WERI-Rb-1 (cell line): ENCODE measurements around the gene SLC7A10.
"Not testable (repeated sequence)": the region's sequence is repeated elsewhere in the genome, so short reads cannot be mapped to it uniquely, and the experiment has no call there.

ENCODE experiments used
- DNase-seq: peaks from one replicate; pipeline ENCODE4 v3.0.0-alpha.2; 2020
- H3K27ac ChIP-seq: fragments of 250-450 bp; sonication (Bioruptor Pico); 2 replicates; pipeline ENCODE4 v1.5.1; 2020; ENCODE audit warnings: mild to moderate bottlenecking, moderate library complexity
- H3K27me3 ChIP-seq: fragments of 250-450 bp; sonication (Bioruptor Pico); 2 replicates; pipeline ENCODE4 v1.5.1; 2021; ENCODE audit warnings: mild to moderate bottlenecking, low read depth, moderate library complexity; ENCODE audit not compliant: insufficient read depth, severe bottlenecking
- H3K36me3 ChIP-seq: fragments of 250-450 bp; sonication (Bioruptor Pico); 2 replicates; pipeline ENCODE4 v1.5.1; 2020; ENCODE audit warnings: mild to moderate bottlenecking, moderate library complexity
- H3K4me3 ChIP-seq: 2 replicates; pipeline ENCODE4 v1.5.1; 2011; ENCODE audit warnings: low read depth, mild to moderate bottlenecking, control low read depth, low read length
- H3K9me3 ChIP-seq: fragments of 250-450 bp; sonication (Bioruptor Pico); 2 replicates; pipeline ENCODE4 v1.5.1; 2021; ENCODE audit warnings: mild to moderate bottlenecking, moderate library complexity; ENCODE audit not compliant: severe bottlenecking
- CTCF ChIP-seq: IDR thresholded peaks from 2 replicates; pipeline ENCODE4 v1.5.1; 2011; ENCODE audit warnings: low read depth, mild to moderate bottlenecking, control low read depth, inconsistent platforms, low read length

The SLC7A10 gene

GRCh38 chr19:33192010-33192409, 33.6 kb downstream of the SLC7A10 start:
- peak; percentile 54 for TF ChIP-seq CTCF
- Histone ChIP-seq H3K4me3 (no peak overlapping the region), H3K27me3 (no peaks in the 10 kb centered on the region), H3K27ac (no peak overlapping the region), H3K36me3 (peaks cover 6% of the 10 kb centered on the region), H3K9me3 (no peaks in the 10 kb centered on the region)
- no peak for DNase-seq

DNA sequence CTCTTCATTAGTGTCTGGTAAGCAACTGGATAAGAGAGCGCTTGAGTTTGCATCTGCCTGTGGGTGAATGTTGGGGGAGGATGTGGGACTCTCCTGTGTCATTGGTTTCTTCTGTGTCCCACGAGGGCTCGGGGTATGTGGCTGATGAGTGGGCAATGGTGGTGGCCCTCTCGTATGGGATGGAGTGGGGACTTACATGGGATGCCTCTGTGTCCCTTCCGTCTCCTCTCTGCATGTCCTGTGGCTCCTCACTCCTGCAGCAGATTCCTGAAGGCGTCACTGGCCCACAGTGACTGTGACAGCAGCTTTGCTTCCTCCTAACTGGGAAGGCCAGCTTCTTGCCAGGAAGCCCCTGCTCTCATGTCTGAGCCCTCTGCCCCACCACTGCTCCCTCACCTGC, 34.1 kb downstream of the SLC7A10 start:
- Histone ChIP-seq H3K9me3 (no peaks in the 10 kb centered on the region), H3K4me3 (no peak overlapping the region), H3K36me3 (peaks cover 1% of the 10 kb centered on the region), H3K27ac (no peak overlapping the region), H3K27me3 (no peaks in the 10 kb centered on the region)
- no peak for TF ChIP-seq CTCF
- no peak for DNase-seq

- not testable (repeated sequence) for H3K9me3 ChIP-seq, H3K4me3 ChIP-seq, H3K27ac ChIP-seq, H3K36me3 ChIP-seq, DNase-seq, H3K27me3 ChIP-seq
Measured at GRCh38 chr19:33191092-33191491, 34.6 kb downstream of the SLC7A10 start.

DNA sequence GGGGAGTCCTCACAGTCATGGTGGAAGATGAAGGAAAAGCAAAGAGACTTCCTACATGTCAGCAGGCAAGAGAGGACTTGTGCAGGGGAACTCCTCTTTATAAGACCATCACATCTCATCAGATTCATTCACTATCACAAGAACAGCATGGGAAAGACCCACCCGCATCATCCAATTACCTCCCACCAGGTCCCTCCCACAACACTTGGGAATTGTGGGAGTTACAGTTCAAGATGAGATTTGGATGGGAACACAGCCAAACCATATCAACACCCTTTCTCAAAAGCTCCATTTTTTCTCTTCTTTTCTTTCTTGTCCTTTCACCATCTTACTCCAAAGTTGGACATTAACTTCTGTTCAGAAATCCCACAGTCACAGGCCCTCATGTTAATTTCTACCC, 36.2 kb downstream of the SLC7A10 start:
- Histone ChIP-seq H3K9me3 (no peaks in the 10 kb centered on the region), H3K27me3 (no peaks in the 10 kb centered on the region), H3K27ac (no peak overlapping the region), H3K4me3 (no peak overlapping the region), H3K36me3 (no peaks in the 10 kb centered on the region)
- no peak for TF ChIP-seq CTCF
- no peak for DNase-seq

- no peak for TF ChIP-seq CTCF
- DNase-seq, result no peak
- no peak overlapping the region for H3K27ac ChIP-seq
- H3K36me3 ChIP-seq, result no peaks in the 10 kb centered on the region
- no peaks in the 10 kb centered on the region for H3K27me3 ChIP-seq
- H3K9me3 ChIP-seq, result no peaks in the 10 kb centered on the region
- no peak overlapping the region for H3K4me3 ChIP-seq
Measured at GRCh38 chr19:33187183-33187540, 38.5 kb downstream of the SLC7A10 start.

- no peaks in the 10 kb centered on the region for H3K27me3 ChIP-seq
- H3K4me3 ChIP-seq, result no peak overlapping the region
- H3K9me3 ChIP-seq, result no peaks in the 10 kb centered on the region
- no peaks in the 10 kb centered on the region for H3K36me3 ChIP-seq
- no peak overlapping the region for H3K27ac ChIP-seq
- no peak for TF ChIP-seq CTCF
- DNase-seq, result no peak
Measured at GRCh38 chr19:33186431-33187182, 39.0 kb downstream of the SLC7A10 start.
